ENCODE results near the gene PCDHA4.
"Not testable (repeated sequence)": the region's sequence is repeated elsewhere in the genome, so short reads cannot be mapped to it uniquely, and the experiment has no call there.

Gene PCDHA4

GRCh38 chr5:140821375-140822280 lies 14.8 kb downstream of the PCDHA4 start, which contains the start of gene PCDHA5:
PCDHA5 (plus strand) TSS chr5:140821613.
- no peak for DNase-seq (ENCODE audit: low spot score)

- DNase-seq (ENCODE audit: low spot score) = no peak
These were observed 15.4 kb downstream of the PCDHA4 start for GRCh38 chr5:140822281-140822629.

- DNase-seq (ENCODE audit: low spot score) = not testable (repeated sequence)
These were observed 16.1 kb downstream of the PCDHA4 start for GRCh38 chr5:140822969-140823368.

GRCh38 chr5:140823475-140823874 lies 16.6 kb downstream of the PCDHA4 start:
- no peak for DNase-seq (ENCODE audit: low spot score)

- DNase-seq (ENCODE audit: low spot score) = no peak
These were observed 21.0 kb downstream of the PCDHA4 start, which contains the start of gene PCDHA6 for GRCh38 chr5:140827704-140828361. PCDHA6 (plus strand) TSS chr5:140827960; CDS start chr5:140828092, 132 bp downstream.

GRCh38 chr5:140828362-140828737 lies 21.5 kb downstream of the PCDHA4 start:
- peak; percentile 24 for DNase-seq (ENCODE audit: low spot score)

GRCh38 chr5:140829511-140830501 lies 22.9 kb downstream of the PCDHA4 start:
- DNase-seq (ENCODE audit: low spot score) = not testable (repeated sequence)

- no peak for DNase-seq (ENCODE audit: low spot score)
These were observed 27.1 kb downstream of the PCDHA4 start, which contains the start of gene PCDHA7 for GRCh38 chr5:140833993-140834392. PCDHA7 (plus strand) TSS chr5:140834269; CDS start chr5:140834384, 115 bp downstream.

GRCh38 chr5:140834439-140835008 lies 27.7 kb downstream of the PCDHA4 start:
- DNase-seq (ENCODE audit: low spot score) = not testable (repeated sequence)

- DNase-seq (ENCODE audit: low spot score) = no peak
These were observed 29.0 kb downstream of the PCDHA4 start for GRCh38 chr5:140835622-140836510.

GRCh38 chr5:140840978-140841962 lies 34.4 kb downstream of the PCDHA4 start, which contains the start of gene PCDHA8:
PCDHA8 (plus strand) TSS chr5:140841187; CDS start chr5:140841322, 135 bp downstream.
- no peak for DNase-seq (ENCODE audit: low spot score)

GRCh38 chr5:140842798-140843733 lies 36.2 kb downstream of the PCDHA4 start:
- no peak for DNase-seq (ENCODE audit: low spot score)

GRCh38 chr5:140848139-140849102 lies 41.6 kb downstream of the PCDHA4 start, which contains the start of gene PCDHA9:
PCDHA9 (plus strand) TSS chr5:140848382; CDS start chr5:140848496, 114 bp downstream.
- not testable (repeated sequence) for DNase-seq (ENCODE audit: low spot score)

GRCh38 chr5:140849831-140850634 lies 43.2 kb downstream of the PCDHA4 start:
- not testable (repeated sequence) for DNase-seq (ENCODE audit: low spot score)
